ENCODE results near the gene TRAK1. TPM values are rescaled to one million over a fixed set of nuclear protein-coding genes. Genes with fewer than 3 reads are reported as not detected.
"Not testable (repeated sequence)": the region's sequence is repeated elsewhere in the genome, so short reads cannot be mapped to it uniquely, and the experiment has no call there.

The TRAK1 gene
- polyA plus RNA-seq, 1 donor (not counting 4 experiments of a cell fraction or from before 2014, with no cell fraction given), result 58.2 TPM

- H2AFZ ChIP-seq (ENCODE audit: control insufficient read depth, low read length), result no peak overlapping the region
- H3K27me3 ChIP-seq (ENCODE audit: control insufficient read depth, extremely low read depth, insufficient read depth, low read length), result no peaks in the 10 kb centered on the region
- peaks cover 7% of the 10 kb centered on the region for H3K9me1 ChIP-seq (ENCODE audit: control insufficient read depth, extremely low read depth, insufficient read depth, low read length)
- H3K79me2 ChIP-seq (ENCODE audit: control insufficient read depth, insufficient read depth, low read length), result peaks cover 70% of the 10 kb centered on the region
- H3K27ac ChIP-seq (ENCODE audit: control insufficient read depth, insufficient read depth, low read length), result no peak overlapping the region
- H3K9me3 ChIP-seq (ENCODE audit: control insufficient read depth, low read depth, low read length), result no peaks in the 10 kb centered on the region
- DNase-seq (ENCODE audit: low read depth, low spot score) (no peak), FAIRE-seq (no peak)
- H3K4me2 ChIP-seq (ENCODE audit: control insufficient read depth, extremely low read depth, insufficient read depth, low read depth, low read length), result no peak overlapping the region
- TF ChIP-seq EZH2 (IDR thresholded peaks at IDR 0.05; ENCODE audit: low read length) (no peak), CTCF (optimal IDR thresholded peaks at IDR 0.05 in 1 of 3, IDR thresholded peaks at IDR 0.05 in 1 of 3, conservative IDR thresholded peaks at IDR 0.05 in 1 of 3; ENCODE audit: extremely low read depth in 1 of 3, insufficient read depth in 2 of 3, low read length in 3 of 3) (no peak)
- dilution Hi-C loops (cut with MboI; ENCODE audit: extremely low pct_ligation_motif_present, low sequenced_read_pairs), result no loop called here
- H4K20me1 ChIP-seq (ENCODE audit: control insufficient read depth, extremely low read depth, insufficient read depth, low read length), result no peaks in the 10 kb centered on the region
- no peak overlapping the region for H3K9ac ChIP-seq (ENCODE audit: control insufficient read depth, extremely low read depth, insufficient read depth, low read length)
- H3K4me3 ChIP-seq (ENCODE audit: control insufficient read depth in 2 of 3, extremely low read depth in 1 of 3, insufficient read depth in 2 of 3, low read depth in 1 of 3, low read length in 3 of 3), result no peak overlapping the region
- H3K36me3 ChIP-seq (ENCODE audit: control insufficient read depth in 2 of 2, extremely low read depth in 1 of 2, insufficient read depth in 2 of 2, low read length in 2 of 2), result no peaks in the 10 kb centered on the region
- peaks cover 20% of the 10 kb centered on the region for H3K4me1 ChIP-seq (ENCODE audit: control insufficient read depth, extremely low read depth, insufficient read depth, low read length)
Observed at GRCh38 chr3:42043099-42043813, 47.9 kb upstream of the TRAK1 start.

GRCh38 chr3:42045708-42046243 is 45.4 kb upstream of the TRAK1 start:
- H3K27ac ChIP-seq (ENCODE audit: control insufficient read depth, insufficient read depth, low read length), result no peak overlapping the region
- peaks cover 20% of the 10 kb centered on the region for H3K4me1 ChIP-seq (ENCODE audit: control insufficient read depth, extremely low read depth, insufficient read depth, low read length)
- FAIRE-seq, result no peak
- H3K36me3 ChIP-seq (ENCODE audit: control insufficient read depth in 2 of 2, extremely low read depth in 1 of 2, insufficient read depth in 2 of 2, low read length in 2 of 2), result no peaks in the 10 kb centered on the region
- no peak overlapping the region for H3K4me3 ChIP-seq (ENCODE audit: control insufficient read depth in 2 of 3, extremely low read depth in 1 of 3, insufficient read depth in 2 of 3, low read depth in 1 of 3, low read length in 3 of 3)
- no peaks in the 10 kb centered on the region for H3K27me3 ChIP-seq (ENCODE audit: control insufficient read depth, extremely low read depth, insufficient read depth, low read length)
- H3K9ac ChIP-seq (ENCODE audit: control insufficient read depth, extremely low read depth, insufficient read depth, low read length), result no peak overlapping the region
- peaks cover 7% of the 10 kb centered on the region for H3K9me1 ChIP-seq (ENCODE audit: control insufficient read depth, extremely low read depth, insufficient read depth, low read length)
- no peak overlapping the region for H2AFZ ChIP-seq (ENCODE audit: control insufficient read depth, low read length)
- dilution Hi-C loops (cut with MboI; ENCODE audit: extremely low pct_ligation_motif_present, low sequenced_read_pairs), result no loop called here
- no peak for DNase-seq (ENCODE audit: low read depth, low spot score)
- no peaks in the 10 kb centered on the region for H4K20me1 ChIP-seq (ENCODE audit: control insufficient read depth, extremely low read depth, insufficient read depth, low read length)
- H3K79me2 ChIP-seq (ENCODE audit: control insufficient read depth, insufficient read depth, low read length), result peaks cover 65% of the 10 kb centered on the region
- TF ChIP-seq EZH2 (IDR thresholded peaks at IDR 0.05; ENCODE audit: low read length) (no peak), CTCF (optimal IDR thresholded peaks at IDR 0.05 in 1 of 3, IDR thresholded peaks at IDR 0.05 in 1 of 3, conservative IDR thresholded peaks at IDR 0.05 in 1 of 3; ENCODE audit: extremely low read depth in 1 of 3, insufficient read depth in 2 of 3, low read length in 3 of 3) (no peak)
- H3K9me3 ChIP-seq (ENCODE audit: control insufficient read depth, low read depth, low read length), result no peaks in the 10 kb centered on the region
- no peak overlapping the region for H3K4me2 ChIP-seq (ENCODE audit: control insufficient read depth, extremely low read depth, insufficient read depth, low read depth, low read length)

GRCh38 chr3:42048526-42048925 is 42.6 kb upstream of the TRAK1 start:
- dilution Hi-C loops (cut with MboI; ENCODE audit: extremely low pct_ligation_motif_present, low sequenced_read_pairs); DNase-seq (ENCODE audit: low read depth, low spot score); H3K27ac ChIP-seq (ENCODE audit: control insufficient read depth, insufficient read depth, low read length); H3K4me3 ChIP-seq (ENCODE audit: control insufficient read depth in 2 of 3, extremely low read depth in 1 of 3, insufficient read depth in 2 of 3, low read depth in 1 of 3, low read length in 3 of 3); FAIRE-seq; H3K4me2 ChIP-seq (ENCODE audit: control insufficient read depth, extremely low read depth, insufficient read depth, low read depth, low read length); H3K9ac ChIP-seq (ENCODE audit: control insufficient read depth, extremely low read depth, insufficient read depth, low read length); H4K20me1 ChIP-seq (ENCODE audit: control insufficient read depth, extremely low read depth, insufficient read depth, low read length); H2AFZ ChIP-seq (ENCODE audit: control insufficient read depth, low read length); H3K9me3 ChIP-seq (ENCODE audit: control insufficient read depth, low read depth, low read length); H3K27me3 ChIP-seq (ENCODE audit: control insufficient read depth, extremely low read depth, insufficient read depth, low read length); H3K9me1 ChIP-seq (ENCODE audit: control insufficient read depth, extremely low read depth, insufficient read depth, low read length); H3K36me3 ChIP-seq (ENCODE audit: control insufficient read depth in 2 of 2, extremely low read depth in 1 of 2, insufficient read depth in 2 of 2, low read length in 2 of 2): not testable (repeated sequence)
- peaks cover 34% of the 10 kb centered on the region for H3K4me1 ChIP-seq (ENCODE audit: control insufficient read depth, extremely low read depth, insufficient read depth, low read length)
- peaks cover 67% of the 10 kb centered on the region for H3K79me2 ChIP-seq (ENCODE audit: control insufficient read depth, insufficient read depth, low read length)
